ENCODE results near the gene MEG3. TPM values are rescaled to one million over a fixed set of nuclear protein-coding genes. Genes with fewer than 3 reads are reported as not detected.

The MEG3 gene
- total and polyA plus RNA-seq, 2 of the 4 experiments (the other 2 are of a cell fraction) = 31.5 to 556 TPM

- intact Hi-C loops (cut with micrococcal nuclease) (no loop called here), dilution Hi-C loops (cut with HindIII; ENCODE audit: low sequenced_read_pairs, unreplicated experiment) (no loop called here), in situ Hi-C loops (cut with MboI; ENCODE audit: low sequenced_read_pairs) (no loop called here)
- CTCF ChIA-PET = no interaction called here
- no peak for TF ChIP-seq MAZ (IDR thresholded peaks at IDR 0.05; ENCODE audit: borderline replicate concordance, low read depth, low read length)
- no peak for TF ChIP-seq ELK1 (IDR thresholded peaks at IDR 0.05; ENCODE audit: borderline replicate concordance, low read depth, low read length)
- TF ChIP-seq CEBPB (IDR thresholded peaks at IDR 0.05; ENCODE audit: low read depth, low read length) = no peak
- TF ChIP-seq SMC3 (IDR thresholded peaks at IDR 0.05; ENCODE audit: low read depth, low read length) = no peak
- no peak for TF ChIP-seq RFX5 (IDR thresholded peaks at IDR 0.05; ENCODE audit: low read depth, low read length)
- TF ChIP-seq USF2 (IDR thresholded peaks at IDR 0.05; ENCODE audit: low read depth, low read length) = no peak
- no peak for TF ChIP-seq MAFK (IDR thresholded peaks at IDR 0.05; ENCODE audit: low read depth, low read length)
- no peak for TF ChIP-seq POLR2A (IDR thresholded peaks at IDR 0.05; ENCODE audit: low read depth, low read length)
- no peak for TF ChIP-seq RCOR1 (IDR thresholded peaks at IDR 0.05; ENCODE audit: insufficient replicate concordance, low read length)
- TF ChIP-seq MXI1 (IDR thresholded peaks at IDR 0.05; ENCODE audit: borderline replicate concordance, low read depth, low read length) = no peak
- no peak for TF ChIP-seq RAD21 (IDR thresholded peaks at IDR 0.05; ENCODE audit: low read length)
- no peak for TF ChIP-seq BHLHE40 (IDR thresholded peaks at IDR 0.05; ENCODE audit: low read depth, low read length)
- TF ChIP-seq CHD1 (IDR thresholded peaks at IDR 0.05; ENCODE audit: low read depth, low read length) = no peak
- no peak overlapping the region for H2AK9ac ChIP-seq (replicated peaks; ENCODE audit: low read depth, low read length, poor library complexity)
- H3K9ac ChIP-seq (ENCODE audit: low read depth, low read length) = no peak overlapping the region
- H2BK20ac ChIP-seq (ENCODE audit: low read depth, low read length) = no peak overlapping the region
- H3K9me3 ChIP-seq (ENCODE audit: control insufficient read depth, insufficient read depth, low read length) = no peaks in the 10 kb centered on the region
- no peak overlapping the region for H4K91ac ChIP-seq (ENCODE audit: insufficient read depth, low read depth, low read length)
- peaks cover 5 to 33% of the 10 kb centered on the region in 2 experiments; a peak in 3 of 4 replicates for H3K79me1 ChIP-seq (ENCODE audit: low read depth in 1 of 2, low read length in 2 of 2)
- H3K23ac ChIP-seq (ENCODE audit: low read depth, low read length) = no peak overlapping the region
- no peak overlapping the region for H3K4me3 ChIP-seq (ENCODE audit: insufficient read depth, low read depth, low read length)
- DNase-seq = no peak
- H2BK15ac ChIP-seq (ENCODE audit: low read depth, low read length) = no peak overlapping the region
- H3K9me1 ChIP-seq (ENCODE audit: insufficient read depth, low read length) = no peaks in the 10 kb centered on the region; the same call in 1 of the 2 replicates
- POLR2A ChIA-PET (ENCODE audit: unreplicated experiment) = no interaction called here
- H2BK5ac ChIP-seq (ENCODE audit: low read depth, low read length, poor library complexity, severe bottlenecking) = no peak overlapping the region
- H3K4me1 ChIP-seq (ENCODE audit: control insufficient read depth, insufficient read depth, low read length) = peaks cover 7% of the 10 kb centered on the region
- no peak overlapping the region for H2AK5ac ChIP-seq (ENCODE audit: low read depth, low read length)
- peaks cover 11% of the 10 kb centered on the region; the same call in 1 of the 2 replicates for H3K27me3 ChIP-seq (ENCODE audit: control insufficient read depth, insufficient read depth, low read length)
- no peak overlapping the region for H4K5ac ChIP-seq (ENCODE audit: low read depth, low read length)
- peaks cover 45% of the 10 kb centered on the region for H4K20me1 ChIP-seq (ENCODE audit: insufficient read depth, low read length)
- peaks cover 54% of the 10 kb centered on the region for H3K36me3 ChIP-seq (ENCODE audit: control insufficient read depth, insufficient read depth, low read length)
- no peak for ATAC-seq (ENCODE audit: low read depth)
- no peak overlapping the region for H4K8ac ChIP-seq (ENCODE audit: low read depth in 2 of 2, low read length in 2 of 2)
- no peak overlapping the region for H3K14ac ChIP-seq (replicated peaks; ENCODE audit: low read depth, low read length)
- H3K18ac ChIP-seq (ENCODE audit: low read depth, low read length) = no peak overlapping the region
- whole genome bisulfite sequencing, 2 experiments (ENCODE audit: extremely low coverage in 2 of 2, insufficient read length in 1 of 2) = 87% methylated on average over 3 of the region's 8 CpGs; no CpG with 5 or more reads in 1 of the 2 experiments
- no peak overlapping the region for H3K56ac ChIP-seq (ENCODE audit: extremely low read depth, insufficient read depth, low read length)
- no TSS peak for BruUV-seq (replicated peaks)
- H2BK120ac ChIP-seq (ENCODE audit: low read depth, low read length) = no peak overlapping the region
- no peak overlapping the region for H3K27ac ChIP-seq (ENCODE audit: insufficient read depth, low read length)
- H2AFZ ChIP-seq (replicated peaks; ENCODE audit: low read length, poor library complexity) = no peak overlapping the region
- H3K4ac ChIP-seq (ENCODE audit: low read depth, low read length) = no peak overlapping the region
- no peak overlapping the region for H3K4me2 ChIP-seq (ENCODE audit: low read depth, low read length)
These were observed 81.3 kb downstream of the MEG3 start for GRCh38 chr14:100907240-100907639.
